ENCODE results near the gene USP24. TPM values are rescaled to one million over a fixed set of nuclear protein-coding genes. Genes with fewer than 3 reads are reported as not detected.
A peak's percentile ranks its signal among the peaks of the same experiment; 100 is the strongest.

USP24 gene
- total and polyA plus RNA-seq, 7 experiments from 2014 or later, result 4.7 to 91.4 (median 71.7) TPM

DNA sequence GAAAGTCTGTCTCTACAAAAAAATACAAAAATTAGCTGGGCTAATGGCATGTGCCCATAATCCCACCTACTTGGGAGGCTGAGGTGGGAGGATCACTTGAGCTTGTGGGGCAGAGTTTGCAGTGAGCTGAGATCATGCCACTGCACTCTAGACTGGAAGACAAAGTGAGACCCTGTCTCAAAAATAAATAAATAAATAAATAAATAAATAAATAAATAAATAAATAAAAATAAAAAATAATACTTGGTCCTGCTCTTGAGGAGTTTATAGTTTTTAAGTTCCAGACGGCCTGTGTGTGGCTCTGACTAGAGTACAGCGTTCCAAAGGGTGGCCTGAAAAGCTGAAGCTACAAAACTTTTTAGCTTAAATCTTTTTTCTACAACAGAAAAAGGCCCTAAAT, 140.7 kb downstream of the USP24 start:
- Histone ChIP-seq H3K27ac (ENCODE audit: low read depth, low read length) (no peak overlapping the region), H3K4me1 (ENCODE audit: control insufficient read depth in 2 of 2, insufficient read depth in 2 of 2, low read length in 2 of 2) (no peaks in the 10 kb centered on the region), H3K27me3 (ENCODE audit: control insufficient read depth in 2 of 2, insufficient read depth in 2 of 2, low read length in 2 of 2) (no peaks in the 10 kb centered on the region), H3K4me3 (ENCODE audit: low read length) (no peak overlapping the region), H3K9me3 (ENCODE audit: control insufficient read depth in 2 of 3, low read length in 3 of 3) (no peaks in the 10 kb centered on the region), H3K36me3 (ENCODE audit: control insufficient read depth in 2 of 3, insufficient read depth in 3 of 3, low read length in 3 of 3) (peaks cover 25 to 95% (median 61%) of the 10 kb centered on the region in 3 experiments)
- H3K4me1 Mint-ChIP-seq, result peaks cover 0 to 16% (median 0%) of the 10 kb centered on the region in 7 donors
- CTCF ChIA-PET, result interaction anchor here (0.5 kb wide), 1 partner anchor 17 kb away, joined by 3 read pairs; no protein-coding TSS in a partner anchor
- POLR2A ChIA-PET, result no interaction called here
- no peak for DNase-seq
- peaks cover 33 to 70% (median 34%) of the 10 kb centered on the region in 5 donors for H3K36me3 Mint-ChIP-seq
- no peaks in the 10 kb centered on the region for H3K9me3 Mint-ChIP-seq
- ATAC-seq, result no peak
- H3K27ac Mint-ChIP-seq, result peak overlapping the region in 1 of 9 donors; percentile 56
- H3K27me3 Mint-ChIP-seq, result no peaks in the 10 kb centered on the region
- intact Hi-C loops (cut with micrococcal nuclease), result no loop called here
- H3K4me3 Mint-ChIP-seq, result no peak overlapping the region

DNA sequence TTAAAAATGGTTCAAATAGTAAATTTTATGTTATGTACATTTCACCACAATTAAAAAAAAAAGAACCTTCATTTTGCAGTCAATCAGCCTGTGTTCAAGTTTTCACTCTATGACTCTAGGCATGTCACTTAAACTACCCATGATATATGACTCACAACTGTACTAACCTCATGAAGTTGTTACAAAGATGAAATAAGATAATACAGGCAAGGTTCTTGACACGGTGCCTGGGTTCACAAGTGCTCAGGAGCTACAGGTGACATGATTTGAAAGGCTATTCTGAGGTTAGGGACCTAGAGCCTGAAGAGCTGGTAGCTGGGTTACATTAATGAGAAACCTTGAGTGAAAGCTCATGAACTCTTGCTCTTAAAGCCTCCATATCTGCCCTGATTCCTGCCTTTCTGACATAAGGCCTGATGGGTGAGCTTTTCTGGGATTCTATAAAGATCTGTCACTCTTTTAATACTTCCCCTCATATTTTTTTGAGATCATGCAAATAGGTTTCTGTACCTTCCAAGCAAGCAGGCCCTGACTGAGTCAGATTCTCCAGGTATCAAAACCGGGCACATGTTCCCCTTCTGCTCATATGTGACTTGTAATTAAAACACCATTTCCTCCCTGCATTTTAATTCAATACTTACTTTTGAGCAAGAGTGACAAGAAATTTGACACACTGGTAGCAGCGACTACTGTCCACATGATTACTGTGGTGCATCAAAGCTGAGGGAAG, 141.8 kb downstream of the USP24 start:
- H3K9me3 Mint-ChIP-seq, result no peaks in the 10 kb centered on the region
- H3K4me3 Mint-ChIP-seq, result no peak overlapping the region
- H3K4me1 Mint-ChIP-seq, result peaks cover 0 to 16% (median 0%) of the 10 kb centered on the region in 7 donors
- Histone ChIP-seq H3K4me3 (ENCODE audit: low read length) (no peak overlapping the region), H3K9me3 (ENCODE audit: control insufficient read depth in 2 of 3, low read length in 3 of 3) (no peaks in the 10 kb centered on the region), H3K27me3 (ENCODE audit: control insufficient read depth in 2 of 2, insufficient read depth in 2 of 2, low read length in 2 of 2) (no peaks in the 10 kb centered on the region), H3K36me3 (ENCODE audit: control insufficient read depth in 2 of 3, insufficient read depth in 3 of 3, low read length in 3 of 3) (peaks cover 20 to 96% (median 55%) of the 10 kb centered on the region in 3 experiments), H3K4me1 (ENCODE audit: control insufficient read depth in 2 of 2, insufficient read depth in 2 of 2, low read length in 2 of 2) (no peaks in the 10 kb centered on the region), H3K27ac (ENCODE audit: low read depth, low read length) (no peak overlapping the region)
- no peak for DNase-seq
- CTCF ChIA-PET, result no interaction called here
- peak overlapping the region in 6 of 9 donors; percentile 4 to 70 (median 30) for H3K27ac Mint-ChIP-seq
- intact Hi-C loops (cut with micrococcal nuclease), result loop anchor here in 1 of 2 donors (2.0 kb wide), 1 partner anchor 203 kb away; no protein-coding TSS in a partner anchor
- H3K27me3 Mint-ChIP-seq, result no peaks in the 10 kb centered on the region
- peaks cover 39 to 72% (median 44%) of the 10 kb centered on the region in 5 donors for H3K36me3 Mint-ChIP-seq
- ATAC-seq, result no peak
- POLR2A ChIA-PET, result no interaction called here

DNA sequence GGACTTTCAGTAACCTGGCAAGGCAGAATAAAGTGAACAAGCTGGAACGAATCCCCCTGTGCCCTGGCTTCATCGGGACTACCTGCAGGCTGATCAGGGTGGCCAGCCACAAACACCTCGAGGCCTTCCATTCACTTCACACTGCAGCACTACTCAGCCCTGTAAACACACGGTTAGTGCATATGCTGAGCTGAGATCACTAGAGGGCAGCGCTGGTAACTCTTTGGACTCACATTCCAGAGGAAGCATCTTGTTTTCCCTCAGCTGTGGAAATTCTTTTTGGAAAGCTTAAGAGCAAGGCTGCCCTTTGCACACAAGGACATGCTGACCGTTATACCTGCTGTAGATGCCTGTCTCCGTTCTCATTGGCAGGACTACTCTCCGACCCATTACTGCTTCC, 143.7 kb downstream of the USP24 start:
- POLR2A ChIA-PET, result no interaction called here
- intact Hi-C loops (cut with micrococcal nuclease), result no loop called here
- DNase-seq, result no peak
- CTCF ChIA-PET, result interaction anchor here (0.7 to 1.5 kb wide), 2 partner anchors 10 to 11 kb away, joined by 3 to 6 read pairs; no protein-coding TSS in a partner anchor
- Histone ChIP-seq H3K4me1 (ENCODE audit: control insufficient read depth in 2 of 2, insufficient read depth in 2 of 2, low read length in 2 of 2) (no peaks in the 10 kb centered on the region), H3K4me3 (ENCODE audit: low read length) (no peak overlapping the region), H3K36me3 (ENCODE audit: control insufficient read depth in 2 of 3, insufficient read depth in 3 of 3, low read length in 3 of 3) (peaks cover 20 to 95% (median 36%) of the 10 kb centered on the region in 3 experiments), H3K27me3 (ENCODE audit: control insufficient read depth in 2 of 2, insufficient read depth in 2 of 2, low read length in 2 of 2) (no peaks in the 10 kb centered on the region), H3K27ac (ENCODE audit: low read depth, low read length) (no peak overlapping the region), H3K9me3 (ENCODE audit: control insufficient read depth in 2 of 3, low read length in 3 of 3) (no peaks in the 10 kb centered on the region)
- H3K4me3 Mint-ChIP-seq, result no peak overlapping the region
- H3K27me3 Mint-ChIP-seq, result no peaks in the 10 kb centered on the region
- peak overlapping the region in 4 of 9 donors; percentile 7 to 66 (median 40) for H3K27ac Mint-ChIP-seq
- H3K36me3 Mint-ChIP-seq, result peaks cover 38 to 70% (median 51%) of the 10 kb centered on the region in 5 donors
- H3K9me3 Mint-ChIP-seq, result no peaks in the 10 kb centered on the region
- ATAC-seq, result peak; percentile 48
- H3K4me1 Mint-ChIP-seq, result peaks cover 0 to 16% (median 0%) of the 10 kb centered on the region in 7 donors

DNA sequence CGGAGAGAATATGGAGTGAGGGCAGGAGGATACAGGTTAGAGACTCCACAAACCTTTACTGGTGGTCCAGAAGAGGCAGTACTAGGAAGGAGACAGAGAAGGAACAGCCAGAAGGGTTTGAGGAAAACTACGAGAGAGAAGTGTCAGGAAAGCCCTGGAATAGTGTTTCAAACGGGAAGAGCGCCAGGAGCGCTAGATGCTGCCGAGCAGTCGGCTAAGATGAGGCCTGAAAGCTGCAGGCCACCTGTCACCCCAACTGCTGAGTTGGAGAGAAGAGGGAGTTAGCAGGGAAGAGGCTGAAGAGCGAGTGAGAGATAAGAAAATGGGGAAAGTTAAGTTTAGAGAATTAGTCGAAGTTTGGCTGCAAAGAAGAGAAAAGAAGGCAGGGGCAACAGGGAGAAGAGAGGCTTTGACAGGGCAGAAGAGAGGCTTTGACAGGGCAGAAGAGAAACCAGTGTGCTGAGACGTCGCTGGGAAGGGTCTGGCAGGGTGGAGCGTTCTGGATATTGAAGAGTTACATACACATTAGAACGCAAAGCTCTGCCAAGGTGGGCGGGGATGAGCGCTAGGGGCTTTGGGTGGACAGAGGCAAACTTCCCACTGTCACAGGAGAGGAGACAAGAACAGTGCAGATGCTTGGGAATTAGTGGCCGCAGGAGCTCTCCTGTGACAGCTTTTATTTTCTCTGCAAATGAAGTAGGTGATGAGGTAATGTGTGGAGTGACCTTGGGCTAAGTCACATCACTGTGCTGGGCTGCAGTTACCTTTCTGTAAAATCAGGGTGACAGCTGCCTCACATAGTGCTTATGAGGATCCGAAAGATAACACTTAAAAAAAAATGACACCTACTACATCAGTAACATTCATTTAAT, 144.6 kb downstream of the USP24 start:
- CTCF ChIA-PET, result interaction anchor here (1.5 kb wide), 1 partner anchor 10 kb away, joined by 6 read pairs; no protein-coding TSS in a partner anchor
- Mint-ChIP-seq H3K9me3 (no peaks in the 10 kb centered on the region), H3K4me3 (peak overlapping the region in 1 of 10 donors; percentile 28), H3K27ac (peak overlapping the region in 5 of 9 donors; percentile 26 to 73 (median 71)), H3K36me3 (peaks cover 38 to 71% (median 45%) of the 10 kb centered on the region in 5 donors), H3K27me3 (no peaks in the 10 kb centered on the region), H3K4me1 (peaks cover 0 to 16% (median 0%) of the 10 kb centered on the region in 7 donors)
- Histone ChIP-seq H3K9me3 (ENCODE audit: control insufficient read depth in 2 of 3, low read length in 3 of 3) (no peaks in the 10 kb centered on the region), H3K36me3 (ENCODE audit: control insufficient read depth in 2 of 3, insufficient read depth in 3 of 3, low read length in 3 of 3) (peaks cover 19 to 88% (median 30%) of the 10 kb centered on the region in 3 experiments), H3K4me1 (ENCODE audit: control insufficient read depth in 2 of 2, insufficient read depth in 2 of 2, low read length in 2 of 2) (no peaks in the 10 kb centered on the region), H3K27me3 (ENCODE audit: control insufficient read depth in 2 of 2, insufficient read depth in 2 of 2, low read length in 2 of 2) (no peaks in the 10 kb centered on the region), H3K4me3 (ENCODE audit: low read length) (no peak overlapping the region), H3K27ac (ENCODE audit: low read depth, low read length) (no peak overlapping the region)
- intact Hi-C loops (cut with micrococcal nuclease), result no loop called here
- POLR2A ChIA-PET, result interaction anchor here (0.6 kb wide), 1 partner anchor 182 kb away, joined by 3 read pairs; no protein-coding TSS in a partner anchor
- ATAC-seq (no peak), DNase-seq (no peak)

DNA sequence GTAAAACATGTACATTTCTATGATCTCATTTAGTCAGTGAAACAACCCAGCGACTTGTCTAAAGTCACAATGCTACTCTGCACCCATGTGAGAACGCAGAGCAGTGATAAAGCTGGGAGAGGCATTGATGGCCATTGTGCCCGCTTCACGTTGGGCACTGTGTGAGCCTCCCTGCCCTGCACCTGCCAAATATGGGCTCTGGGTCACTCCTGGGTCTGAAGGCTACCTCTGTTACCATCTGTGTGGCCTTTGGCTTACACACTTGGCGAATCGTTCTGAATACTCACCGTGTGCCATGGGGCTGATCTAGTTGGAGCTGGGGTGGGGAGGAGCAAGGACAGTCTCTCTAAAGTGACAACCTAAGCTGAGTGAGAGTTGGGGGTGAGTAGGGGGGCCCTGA, 145.9 kb downstream of the USP24 start:
- peaks cover 0 to 12% (median 0%) of the 10 kb centered on the region in 7 donors for H3K4me1 Mint-ChIP-seq
- H3K27ac Mint-ChIP-seq, result peak overlapping the region in 2 of 9 donors; percentile 6 to 74

DNA sequence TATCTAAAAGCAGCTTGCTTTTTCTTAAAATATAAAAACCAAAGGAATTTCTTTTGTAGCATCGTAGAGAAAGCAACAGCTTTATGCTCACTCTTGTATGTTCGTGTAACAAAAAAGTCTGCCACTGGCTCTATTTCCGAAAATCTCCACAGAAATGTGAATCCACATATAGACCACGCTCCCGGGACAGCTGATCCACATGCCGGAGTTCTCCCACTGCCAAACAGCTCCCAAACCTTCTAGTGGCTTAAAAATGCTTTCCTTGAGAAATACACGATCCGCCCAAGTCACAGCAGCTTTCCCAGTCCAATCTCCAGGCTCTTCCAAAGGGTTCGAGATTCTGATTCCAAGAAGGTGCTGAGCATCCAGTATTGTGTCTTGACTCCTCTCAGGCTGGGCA, 146.5 kb downstream of the USP24 start:
- H3K9me3 ChIP-seq (ENCODE audit: control insufficient read depth in 2 of 3, low read length in 3 of 3), result no peaks in the 10 kb centered on the region
- DNase-seq (no peak), ATAC-seq (no peak)
- H3K27ac Mint-ChIP-seq, result peak overlapping the region in 3 of 9 donors; percentile 6 to 80 (median 78)
- no peak overlapping the region for H3K27ac ChIP-seq (ENCODE audit: low read depth, low read length)
- no peaks in the 10 kb centered on the region for H3K4me1 ChIP-seq (ENCODE audit: control insufficient read depth in 2 of 2, insufficient read depth in 2 of 2, low read length in 2 of 2)
- H3K9me3 Mint-ChIP-seq, result no peaks in the 10 kb centered on the region
- CTCF ChIA-PET, result no interaction called here
- POLR2A ChIA-PET, result no interaction called here
- H3K27me3 ChIP-seq (ENCODE audit: control insufficient read depth in 2 of 2, insufficient read depth in 2 of 2, low read length in 2 of 2), result no peaks in the 10 kb centered on the region
- peaks cover 34 to 62% (median 38%) of the 10 kb centered on the region in 5 donors for H3K36me3 Mint-ChIP-seq
- H3K27me3 Mint-ChIP-seq, result no peaks in the 10 kb centered on the region
- intact Hi-C loops (cut with micrococcal nuclease), result no loop called here
- peaks cover 10 to 71% (median 22%) of the 10 kb centered on the region in 3 experiments for H3K36me3 ChIP-seq (ENCODE audit: control insufficient read depth in 2 of 3, insufficient read depth in 3 of 3, low read length in 3 of 3)
- H3K4me3 ChIP-seq (ENCODE audit: low read length), result no peak overlapping the region
- H3K4me3 Mint-ChIP-seq, result no peak overlapping the region
- H3K4me1 Mint-ChIP-seq, result peaks cover 0 to 11% (median 0%) of the 10 kb centered on the region in 7 donors

More for the DNA sequence above, 145.9 kb downstream of the USP24 start:
- Mint-ChIP-seq H3K9me3 (no peaks in the 10 kb centered on the region), H3K36me3 (peaks cover 35 to 64% (median 39%) of the 10 kb centered on the region in 5 donors), H3K4me3 (no peak overlapping the region), H3K27me3 (no peaks in the 10 kb centered on the region)
- no peak for ATAC-seq
- no peaks in the 10 kb centered on the region for H3K9me3 ChIP-seq (ENCODE audit: control insufficient read depth in 2 of 3, low read length in 3 of 3)
- ChIA-PET POLR2A (no interaction called here), CTCF (no interaction called here)
- intact Hi-C loops (cut with micrococcal nuclease), result no loop called here
- H3K4me1 ChIP-seq (ENCODE audit: control insufficient read depth in 2 of 2, insufficient read depth in 2 of 2, low read length in 2 of 2), result no peaks in the 10 kb centered on the region
- H3K27ac ChIP-seq (ENCODE audit: low read depth, low read length), result no peak overlapping the region
- H3K4me3 ChIP-seq (ENCODE audit: low read length), result no peak overlapping the region
- H3K27me3 ChIP-seq (ENCODE audit: control insufficient read depth in 2 of 2, insufficient read depth in 2 of 2, low read length in 2 of 2), result no peaks in the 10 kb centered on the region
- peaks cover 10 to 78% (median 24%) of the 10 kb centered on the region in 3 experiments for H3K36me3 ChIP-seq (ENCODE audit: control insufficient read depth in 2 of 3, insufficient read depth in 3 of 3, low read length in 3 of 3)
- DNase-seq, result peak in 1 of 9 donors; percentile 19

Data from naive thymus-derived CD4-positive, alpha-beta T cell (primary cell).